Thyroid gland (tissue), 4 donors: ENCODE measurements around the gene EXOG. TPM values are rescaled to one million over a fixed set of nuclear protein-coding genes. Genes with fewer than 3 reads are reported as not detected.

Experiments
- DNase-seq, 2 donors: peaks; one replicate each; pipeline ENCODE4 v3.0.0-alpha.2; 2019
- H3K27ac ChIP-seq, 3 donors: fragments of 200-600 bp; sonication (generic); 1 replicate in 2 of 3; 2 replicates in 1 of 3; pipeline ENCODE4 v1.5.1; 2016 to 2019; ENCODE audit warnings: mild to moderate bottlenecking in 1 of 3, moderate library complexity in 1 of 3
- H3K27me3 ChIP-seq: fragments of 200-600 bp; sonication (generic); one replicate; pipeline ENCODE4 v1.5.1; 2019
- H3K36me3 ChIP-seq, 2 donors: fragments of 200-600 bp; sonication (generic); one replicate each; pipeline ENCODE4 v1.5.1; 2016 to 2019
- H3K4me1 ChIP-seq, 2 donors: fragments of 200-600 bp; sonication (generic); one replicate each; pipeline ENCODE4 v1.5.1; 2017 to 2019
- H3K4me3 ChIP-seq, 3 donors: fragments of 200-600 bp; sonication (generic); replicated peaks in 1 of 3; 1 replicate in 2 of 3; 2 replicates in 1 of 3; pipeline ENCODE4 v1.5.1; 2016; ENCODE audit warnings: mild to moderate bottlenecking in 1 of 3
- H3K9me3 ChIP-seq: fragments of 200-600 bp; sonication (generic); one replicate; pipeline ENCODE4 v1.5.1; 2017
- CTCF ChIP-seq, 6 experiments: fragments of 200-600 bp in 3 of 6; fragments of 450-650 bp in 3 of 6; sonication (generic) in 3 of 6; IDR thresholded peaks; one replicate each; pipeline ENCODE4 v1.5.1; 2016 to 2019; ENCODE audit warnings: antibody characterized with exemption in 6 of 6, mild to moderate bottlenecking in 2 of 6, inconsistent platforms in 1 of 6, moderate library complexity in 1 of 6
- POLR2A ChIP-seq, 2 donors: fragments of 450-650 bp; IDR thresholded peaks; one replicate each; pipeline ENCODE4 v1.6.1; 2017; ENCODE audit warnings: antibody characterized with exemption in 2 of 2, mild to moderate bottlenecking in 2 of 2, moderate library complexity in 1 of 2
- WGBS, 2 donors: methylation state at CpG; one replicate each; pipeline ENCODE4 v1.1.5; 2017; 5-methylcytosine and 5-hydroxymethylcytosine counted together
- intact Hi-C: fragments of 100-400 bp; cut with DNase I; formaldehyde crosslinking; loops from one replicate; pipeline ENCODE4 v1.15.1; 2023
- total RNA-seq, 4 donors: library from RNA; depleted of rRNA; stranded (reverse); fragments of >200 nt; gene quantifications; one replicate each; pipeline ENCODE4 v1.2.3, GENCODE V29; 2016

The EXOG gene
- total RNA-seq, 4 donors from 2014 or later = 7.6 to 17.6 (median 14.1) TPM

GRCh38 chr3:38541806-38542205 is 45.7 kb downstream of the EXOG start:
- H3K4me1 ChIP-seq = no peaks in the 10 kb centered on the region
- H3K27me3 ChIP-seq = no peaks in the 10 kb centered on the region
- DNase-seq = no peak
- H3K4me3 ChIP-seq = no peak overlapping the region
- TF ChIP-seq CTCF (IDR thresholded peaks at IDR 0.05) (no peak), POLR2A (IDR thresholded peaks at IDR 0.05) (no peak)
- H3K27ac ChIP-seq = no peak overlapping the region
- intact Hi-C loops = no loop called here
- no peaks in the 10 kb centered on the region for H3K9me3 ChIP-seq
- no peaks in the 10 kb centered on the region for H3K36me3 ChIP-seq
- 84 to 88% methylated on average over 9 of the region's 9 CpGs for WGBS, 2 donors

- no peak for DNase-seq
- no peak overlapping the region for H3K27ac ChIP-seq
- H3K27me3 ChIP-seq = no peaks in the 10 kb centered on the region
- WGBS, 2 donors = 63 to 74% methylated on average over 12 to 13 of the region's 16 CpGs
- TF ChIP-seq CTCF (IDR thresholded peaks at IDR 0.05) (no peak), POLR2A (IDR thresholded peaks at IDR 0.05) (no peak)
- no peaks in the 10 kb centered on the region for H3K9me3 ChIP-seq
- H3K36me3 ChIP-seq = no peaks in the 10 kb centered on the region
- no peaks in the 10 kb centered on the region for H3K4me1 ChIP-seq
- H3K4me3 ChIP-seq = no peak overlapping the region
- intact Hi-C loops = no loop called here
These were observed 46.5 kb downstream of the EXOG start for GRCh38 chr3:38542401-38543298.

GRCh38 chr3:38543586-38543985 is 47.4 kb downstream of the EXOG start:
- H3K27ac ChIP-seq = no peak overlapping the region
- H3K36me3 ChIP-seq = no peaks in the 10 kb centered on the region
- H3K4me1 ChIP-seq = no peaks in the 10 kb centered on the region
- whole genome bisulfite sequencing, 2 donors = 95% methylated on average over 3 of the region's 7 CpGs; no CpG with 5 or more reads in 1 of the 2 donors
- H3K9me3 ChIP-seq = no peaks in the 10 kb centered on the region
- no peak for DNase-seq
- intact Hi-C loops = no loop called here
- TF ChIP-seq CTCF (IDR thresholded peaks at IDR 0.05) (no peak), POLR2A (IDR thresholded peaks at IDR 0.05) (no peak)
- no peaks in the 10 kb centered on the region for H3K27me3 ChIP-seq
- H3K4me3 ChIP-seq = no peak overlapping the region

GRCh38 chr3:38544926-38545325 is 48.8 kb downstream of the EXOG start:
- Histone ChIP-seq H3K27me3 (no peaks in the 10 kb centered on the region), H3K4me3 (no peak overlapping the region), H3K27ac (no peak overlapping the region), H3K4me1 (no peaks in the 10 kb centered on the region), H3K9me3 (no peaks in the 10 kb centered on the region), H3K36me3 (no peaks in the 10 kb centered on the region)
- TF ChIP-seq CTCF (IDR thresholded peaks at IDR 0.05) (no peak), POLR2A (IDR thresholded peaks at IDR 0.05) (no peak)
- intact Hi-C loops = no loop called here
- 89 to 95% methylated on average over 3 of the region's 3 CpGs for WGBS, 2 donors
- DNase-seq = no peak

GRCh38 chr3:38545550-38545949 is 49.4 kb downstream of the EXOG start:
- no peak overlapping the region for H3K4me3 ChIP-seq
- no peak for DNase-seq
- 72 to 74% methylated on average over 1 of the region's 1 CpG for WGBS, 2 donors
- no peaks in the 10 kb centered on the region for H3K4me1 ChIP-seq
- no peaks in the 10 kb centered on the region for H3K27me3 ChIP-seq
- no peak for TF ChIP-seq CTCF (IDR thresholded peaks at IDR 0.05)
- no peak for TF ChIP-seq POLR2A (IDR thresholded peaks at IDR 0.05)
- H3K9me3 ChIP-seq = no peaks in the 10 kb centered on the region
- no peaks in the 10 kb centered on the region for H3K36me3 ChIP-seq
- intact Hi-C loops = no loop called here
- H3K27ac ChIP-seq = no peak overlapping the region
